Keratinocyte (primary cell): ENCODE results near the gene SLAMF8. TPM values are rescaled to one million over a fixed set of nuclear protein-coding genes. Genes with fewer than 3 reads are reported as not detected.

Experiments
- DNase-seq: peaks from one replicate; pipeline ENCODE4 v3.0.0-alpha.2; 2011; ENCODE audit warnings: low read depth, missing footprints, low spot score
- FAIRE-seq: peaks from 2 replicates; lab custom pipeline; 2011; peaks lifted over from hg19 to GRCh38; lab: Jason Lieb, UNC
- H2AFZ ChIP-seq: 2 replicates; pipeline ENCODE4 v1.6.0; 2012; ENCODE audit warnings: low read length, control low read depth, inconsistent platforms; ENCODE audit not compliant: control insufficient read depth
- H3K27ac ChIP-seq: 2 replicates; pipeline ENCODE4 v1.5.1; 2011; ENCODE audit warnings: low read length; ENCODE audit not compliant: control insufficient read depth, insufficient read depth
- H3K27me3 ChIP-seq: 3 replicates; pipeline ENCODE4 v1.6.0; 2011; ENCODE audit warnings: low read length; ENCODE audit not compliant: control insufficient read depth, insufficient read depth; ENCODE audit errors: extremely low read depth
- H3K36me3 ChIP-seq, 2 experiments: 2 replicates in 1 of 2; 3 replicates in 1 of 2; pipeline ENCODE4 v1.5.1; 2011; ENCODE audit warnings: low read length in 2 of 2, mild to moderate bottlenecking in 1 of 2; ENCODE audit not compliant: control insufficient read depth in 2 of 2, insufficient read depth in 2 of 2; ENCODE audit errors: extremely low read depth in 1 of 2
- H3K4me1 ChIP-seq: 3 replicates; pipeline ENCODE4 v1.5.1; 2011; ENCODE audit warnings: low read length; ENCODE audit not compliant: control insufficient read depth, insufficient read depth; ENCODE audit errors: extremely low read depth
- H3K4me2 ChIP-seq: 3 replicates; pipeline ENCODE4 v1.6.0; 2011; ENCODE audit warnings: low read depth, low read length; ENCODE audit not compliant: control insufficient read depth, insufficient read depth; ENCODE audit errors: extremely low read depth
- H3K4me3 ChIP-seq, 3 experiments: fragments of 200-600 bp in 1 of 3; sonication (generic) in 1 of 3; 2 replicates in 2 of 3; 3 replicates in 1 of 3; pipeline ENCODE4 v1.5.1; 2011 to 2016; ENCODE audit warnings: low read length in 3 of 3, mild to moderate bottlenecking in 3 of 3, control low read depth in 2 of 3, inconsistent platforms in 1 of 3, low read depth in 1 of 3, mixed read lengths in 1 of 3, mixed run types in 1 of 3, moderate library complexity in 1 of 3; ENCODE audit not compliant: control insufficient read depth in 2 of 3, insufficient read depth in 2 of 3; ENCODE audit errors: extremely low read depth in 1 of 3
- H3K79me2 ChIP-seq: 2 replicates; pipeline ENCODE4 v1.6.0; 2012; ENCODE audit warnings: low read length; ENCODE audit not compliant: control insufficient read depth, insufficient read depth
- H3K9ac ChIP-seq: 3 replicates; pipeline ENCODE4 v1.6.0; 2011; ENCODE audit warnings: low read length; ENCODE audit not compliant: control insufficient read depth, insufficient read depth; ENCODE audit errors: extremely low read depth
- H3K9me1 ChIP-seq: 3 replicates; pipeline ENCODE4 v1.6.0; 2011; ENCODE audit warnings: low read length; ENCODE audit not compliant: control insufficient read depth, insufficient read depth; ENCODE audit errors: extremely low read depth
- H3K9me3 ChIP-seq: 2 replicates; pipeline ENCODE4 v1.5.1; 2012; ENCODE audit warnings: low read depth, low read length; ENCODE audit not compliant: control insufficient read depth
- H4K20me1 ChIP-seq: 3 replicates; pipeline ENCODE4 v1.6.0; 2011; ENCODE audit warnings: low read length; ENCODE audit not compliant: control insufficient read depth, insufficient read depth; ENCODE audit errors: extremely low read depth
- CTCF ChIP-seq, 3 experiments: IDR thresholded peaks in 1 of 3; conservative IDR thresholded peaks in 1 of 3; optimal IDR thresholded peaks in 1 of 3; 2 replicates in 2 of 3; 3 replicates in 1 of 3; pipeline versions ENCODE3 to v1.5.1; 2011; ENCODE audit warnings: low read length in 3 of 3, mild to moderate bottlenecking in 3 of 3, moderate library complexity in 2 of 3, control low read depth in 1 of 3, inconsistent platforms in 1 of 3; ENCODE audit not compliant: insufficient read depth in 2 of 3; ENCODE audit errors: extremely low read depth in 1 of 3
- EZH2 ChIP-seq: IDR thresholded peaks from one replicate; pipeline ENCODE4 v1.6.1; 2012; ENCODE audit warnings: inconsistent platforms, mild to moderate bottlenecking, low read length, moderate library complexity
- dilution Hi-C: fragments of 300-500 bp; cut with MboI; formaldehyde crosslinking; loops from one replicate; pipeline ENCODE4 v1.7.0; 2020; ENCODE audit warnings: low sequenced_read_pairs; ENCODE audit not compliant: extremely low pct_ligation_motif_present
- polyA plus RNA-seq, 5 experiments: library from polyadenylated mRNA; depleted of rRNA in 3 of 5; stranded (reverse) in 3 of 5; stranded (forward) in 1 of 5; unstranded in 1 of 5; fragments of >200 nt; gene quantifications; 1 replicate in 1 of 5; 2 replicates in 3 of 5; 3 replicates in 1 of 5; pipeline versions ENCODE4 v1.2.1 to v1.2.3, GENCODE V29; 2011 to 2012; ENCODE audit warnings: missing spikeins in 2 of 5, low read depth in 1 of 5, low replicate concordance in 1 of 5

The SLAMF8 gene
- polyA plus RNA-seq, 1 donor (not counting 4 experiments of a cell fraction or from before 2014, with no cell fraction given) = not detected

- Histone ChIP-seq H3K9me3 (no peaks in the 10 kb centered on the region), H3K9me1 (no peaks in the 10 kb centered on the region), H3K4me2 (no peak overlapping the region), H4K20me1 (no peaks in the 10 kb centered on the region), H3K4me1 (no peaks in the 10 kb centered on the region), H3K79me2 (no peaks in the 10 kb centered on the region), H3K27ac (no peak overlapping the region), H3K4me3 (no peak overlapping the region), H2AFZ (peak overlapping the region; percentile 25), H3K9ac (no peak overlapping the region), H3K27me3 (peaks cover 7% of the 10 kb centered on the region), H3K36me3 (no peaks in the 10 kb centered on the region)
- DNase-seq = peak; percentile 48
- FAIRE-seq = peak; percentile 67
- dilution Hi-C loops = loop anchor here (5.0 to 25.0 kb wide), 2 partner anchors 88 to 238 kb away; partner anchors contain the start of gene PIGM
- no peak for TF ChIP-seq EZH2
- peak; percentile 76 to 93 (median 80) for TF ChIP-seq CTCF (optimal IDR thresholded peaks at IDR 0.05 in 1 of 3, IDR thresholded peaks at IDR 0.05 in 1 of 3, conservative IDR thresholded peaks at IDR 0.05 in 1 of 3; ENCODE audit: extremely low read depth in 1 of 3, insufficient read depth in 2 of 3, low read length in 3 of 3)
Observed at GRCh38 chr1:159798893-159799292, 27.8 kb upstream of the SLAMF8 start.

- Histone ChIP-seq H3K4me3 (no peak overlapping the region), H3K4me1 (no peaks in the 10 kb centered on the region), H3K9ac (no peak overlapping the region), H3K27ac (no peak overlapping the region), H2AFZ (no peak overlapping the region), H3K36me3 (no peaks in the 10 kb centered on the region), H3K79me2 (no peaks in the 10 kb centered on the region), H3K9me1 (no peaks in the 10 kb centered on the region), H3K4me2 (no peak overlapping the region), H3K27me3 (peaks cover 7% of the 10 kb centered on the region), H3K9me3 (no peaks in the 10 kb centered on the region), H4K20me1 (no peaks in the 10 kb centered on the region)
- dilution Hi-C loops = loop anchor here (5.0 to 25.0 kb wide), 2 partner anchors 88 to 238 kb away; partner anchors contain the start of gene PIGM
- DNase-seq (no peak), FAIRE-seq (no peak)
- TF ChIP-seq CTCF (optimal IDR thresholded peaks at IDR 0.05 in 1 of 3, IDR thresholded peaks at IDR 0.05 in 1 of 3, conservative IDR thresholded peaks at IDR 0.05 in 1 of 3; ENCODE audit: extremely low read depth in 1 of 3, insufficient read depth in 2 of 3, low read length in 3 of 3) = no peak
Observed at GRCh38 chr1:159799446-159799985, 27.2 kb upstream of the SLAMF8 start.
